GM12874 (cell line): ENCODE measurements around the gene SGK1.

Source experiments
- CTCF ChIP-seq: IDR thresholded peaks from 2 replicates; pipeline ENCODE4 v1.5.1; 2011; ENCODE audit warnings: low read depth, mild to moderate bottlenecking, control low read depth, low read length, moderate library complexity; ENCODE audit not compliant: insufficient read depth

SGK1 gene

GRCh38 chr6:134138226-134138975, 179.5 kb downstream of the SGK1 start:
- TF ChIP-seq CTCF: no peak

GRCh38 chr6:134134654-134135053, 183.3 kb downstream of the SGK1 start:
- TF ChIP-seq CTCF: no peak

GRCh38 chr6:134132494-134133141, 185.3 kb downstream of the SGK1 start:
- no peak for TF ChIP-seq CTCF

- TF ChIP-seq CTCF: no peak
These were observed 186.3 kb downstream of the SGK1 start for GRCh38 chr6:134131530-134132139.

- no peak for TF ChIP-seq CTCF
These were observed 189.8 kb downstream of the SGK1 start for GRCh38 chr6:134128146-134128545.

- peak; percentile 47 for TF ChIP-seq CTCF
These were observed 194.2 kb downstream of the SGK1 start for GRCh38 chr6:134123666-134124208.

- no peak for TF ChIP-seq CTCF
These were observed 195.1 kb downstream of the SGK1 start for GRCh38 chr6:134122775-134123174.
